GM12878 (cell line): ENCODE data around the gene AANAT. TPM values are rescaled to one million over a fixed set of nuclear protein-coding genes. Genes with fewer than 3 reads are reported as not detected.
A peak's percentile ranks its signal among the peaks of the same experiment; 100 is the strongest.

Source experiments
- ATAC-seq: fragments of 200-7000 bp; cut with Tn5 transposase; 3 replicates; pipeline ENCODE4 v1.9.1; 2020; ENCODE audit warnings: mild to moderate bottlenecking, moderate library complexity
- BruUV-seq: library from RNA; stranded (reverse); fragments of 400-500 nt; replicated peaks from 2 replicates; lab custom pipeline; 2021; lab: Mats Ljungman, UMichigan
- CTCF ChIA-PET: fragments of 300-600 bp; sonication (Branson Sonifier 250); formaldehyde crosslinking; extraction: SDS; loops from one replicate; lab custom pipeline; 2021; ENCODE audit warnings: inconsistent platforms; lab: Yijun Ruan, JAX
- POLR2A ChIA-PET: fragments of 350-600 bp; formaldehyde crosslinking; extraction: SDS; loops from one replicate; lab custom pipeline; 2021; ENCODE audit warnings: inconsistent platforms; lab: Charles Lee
- RAD21 ChIA-PET: fragments of 300-600 bp; sonication (Branson Sonifier 250); formaldehyde crosslinking; loops from one replicate; lab custom pipeline; 2023; ENCODE audit warnings: antibody characterized with exemption; ENCODE audit not compliant: unreplicated experiment; lab: Charles Lee
- SMC1A ChIA-PET: fragments of 300-600 bp; sonication (Branson Sonifier 250); formaldehyde crosslinking; loops from one replicate; lab custom pipeline; 2023; ENCODE audit not compliant: unreplicated experiment, uncharacterized antibody; lab: Charles Lee
- DNase-seq: peaks from one replicate; pipeline ENCODE4 v3.0.0-alpha.2; 2011; ENCODE audit warnings: low read depth, low spot score
- FAIRE-seq: peaks from 3 replicates; lab custom pipeline; 2011; peaks lifted over from hg19 to GRCh38; lab: Jason Lieb, UNC
- H2AFZ ChIP-seq: 2 replicates; pipeline ENCODE4 v1.6.0; 2011; ENCODE audit warnings: low read depth, low read length, control low read depth; ENCODE audit not compliant: control insufficient read depth
- H3K27ac ChIP-seq: 2 replicates; pipeline ENCODE4 v1.5.1; 2011; ENCODE audit warnings: control low read depth; ENCODE audit not compliant: control insufficient read depth, insufficient read depth
- H3K27me3 ChIP-seq, 2 experiments: replicated peaks in 1 of 2; 2 replicates each; pipeline versions ENCODE4 v1.6.0 to v1.6.1; 2011; ENCODE audit warnings: low read length in 1 of 2; ENCODE audit not compliant: control insufficient read depth in 2 of 2, insufficient read depth in 2 of 2
- H3K36me3 ChIP-seq, 2 experiments: 2 replicates each; pipeline ENCODE4 v1.5.1; 2011; ENCODE audit warnings: low read length in 1 of 2; ENCODE audit not compliant: control insufficient read depth in 2 of 2, insufficient read depth in 2 of 2
- H3K4me1 ChIP-seq: 2 replicates; pipeline ENCODE4 v1.6.1; 2011; ENCODE audit warnings: mild to moderate bottlenecking, low read length, moderate library complexity, mixed read lengths; ENCODE audit not compliant: control insufficient read depth, insufficient read depth
- H3K4me2 ChIP-seq: 2 replicates; pipeline ENCODE4 v1.6.0; 2011; ENCODE audit warnings: control low read depth; ENCODE audit not compliant: control insufficient read depth, insufficient read depth
- H3K4me3 ChIP-seq: fragments of 200-600 bp; sonication (generic); 2 replicates; pipeline ENCODE4 v1.5.1; 2016
- H3K79me2 ChIP-seq: 2 replicates; pipeline ENCODE4 v1.6.0; 2011; ENCODE audit warnings: low read length; ENCODE audit not compliant: control insufficient read depth, insufficient read depth
- H3K9ac ChIP-seq: 2 replicates; pipeline ENCODE4 v1.8.0; 2011; ENCODE audit warnings: low read length, control low read depth, mixed read lengths; ENCODE audit not compliant: control insufficient read depth, insufficient read depth
- H3K9me3 ChIP-seq: replicated peaks from 3 replicates; pipeline ENCODE4 v1.5.1; 2011; ENCODE audit warnings: mild to moderate bottlenecking, low read length; ENCODE audit not compliant: control insufficient read depth, insufficient read depth
- H4K20me1 ChIP-seq: 2 replicates; pipeline ENCODE4 v1.6.0; 2011; ENCODE audit not compliant: control insufficient read depth, insufficient read depth
- BMI1 ChIP-seq: fragments of 450-650 bp; IDR thresholded peaks from 2 replicates; pipeline ENCODE4 v1.6.1; 2016; ENCODE audit warnings: mild to moderate bottlenecking, moderate library complexity, borderline replicate concordance
- CBX5 ChIP-seq: sonication (generic); IDR thresholded peaks from 2 replicates; pipeline ENCODE4 v1.6.1; 2016; ENCODE audit warnings: low read depth, moderate library complexity, mild to moderate bottlenecking, inconsistent platforms
- CEBPB ChIP-seq, 2 experiments: fragments of 150-350 bp in 1 of 2; IDR thresholded peaks; 2 replicates each; pipeline ENCODE4 v1.6.1; 2012 to 2014; ENCODE audit warnings: low read depth in 2 of 2, low read length in 2 of 2, borderline replicate concordance in 1 of 2, inconsistent platforms in 1 of 2
- CREB1 ChIP-seq: IDR thresholded peaks from 2 replicates; pipeline ENCODE4 v1.6.1; 2012; ENCODE audit warnings: low read depth, mild to moderate bottlenecking, inconsistent platforms
- CREM ChIP-seq: IDR thresholded peaks from 2 replicates; pipeline ENCODE4 v1.6.1; 2014; ENCODE audit warnings: antibody characterized with exemption, low read depth
- E4F1 ChIP-seq: fragments of 450-650 bp; IDR thresholded peaks from 2 replicates; pipeline ENCODE4 v1.6.1; 2018; ENCODE audit warnings: borderline replicate concordance, mild to moderate bottlenecking; ENCODE audit not compliant: partially characterized antibody
- ESRRA ChIP-seq: IDR thresholded peaks from 2 replicates; pipeline ENCODE4 v1.6.1; 2012; ENCODE audit warnings: mild to moderate bottlenecking, low read length, improper control_type of control experiment
- FOS ChIP-seq: IDR thresholded peaks from 3 replicates; pipeline ENCODE4 v1.6.1; 2011; ENCODE audit warnings: borderline replicate concordance; ENCODE audit not compliant: insufficient read length; ENCODE audit errors: extremely low read depth
- FOXK2 ChIP-seq: fragments of 450-650 bp; IDR thresholded peaks from 2 replicates; pipeline ENCODE4 v1.6.1; 2017; ENCODE audit warnings: mild to moderate bottlenecking, moderate library complexity
- HDAC2 ChIP-seq: fragments of 200-600 bp; sonication (generic); IDR thresholded peaks from 2 replicates; pipeline ENCODE4 v1.6.1; 2017
- HDGF ChIP-seq: fragments of 450-650 bp; IDR thresholded peaks from 2 replicates; pipeline ENCODE4 v1.6.1; 2016; ENCODE audit warnings: antibody characterized with exemption
- MEF2A ChIP-seq: IDR thresholded peaks from 2 replicates; pipeline ENCODE4 v1.6.1; 2011; ENCODE audit warnings: low read depth, mild to moderate bottlenecking, low read length, moderate library complexity; ENCODE audit not compliant: insufficient read depth
- MYB ChIP-seq: fragments of 150-350 bp; IDR thresholded peaks from 2 replicates; pipeline ENCODE4 v1.6.1; 2014; ENCODE audit warnings: mild to moderate bottlenecking, low read depth, low read length, borderline replicate concordance
- NBN ChIP-seq: fragments of 450-650 bp; IDR thresholded peaks from 2 replicates; pipeline ENCODE4 v1.6.1; 2016
- NFXL1 ChIP-seq: fragments of 450-650 bp; IDR thresholded peaks from 2 replicates; pipeline ENCODE4 v1.6.1; 2017; ENCODE audit warnings: antibody characterized with exemption, mild to moderate bottlenecking, borderline replicate concordance
- PAX5 ChIP-seq: IDR thresholded peaks from 2 replicates; pipeline ENCODE4 v1.6.1; 2011; ENCODE audit warnings: low read depth, low read length, borderline replicate concordance
- PML ChIP-seq: IDR thresholded peaks from 2 replicates; pipeline ENCODE4 v1.6.1; 2012; ENCODE audit warnings: low read length, inconsistent platforms
- RFX5 ChIP-seq: IDR thresholded peaks from 2 replicates; pipeline ENCODE4 v1.6.1; 2011; ENCODE audit warnings: low read depth, low read length, improper control_type of control experiment
- RUNX3 ChIP-seq: IDR thresholded peaks from 2 replicates; pipeline ENCODE4 v1.6.1; 2012; ENCODE audit warnings: low read length, inconsistent platforms
- SMAD5 ChIP-seq: IDR thresholded peaks from 2 replicates; pipeline ENCODE4 v1.6.1; 2016; ENCODE audit warnings: antibody characterized with exemption, low read depth
- ZNF622 ChIP-seq: fragments of 450-650 bp; IDR thresholded peaks from 2 replicates; pipeline ENCODE4 v1.6.1; 2017; ENCODE audit warnings: mild to moderate bottlenecking, inconsistent platforms
- WGBS: methylation state at CpG from one replicate; pipeline ENCODE4 v1.1.6; 2016; ENCODE audit warnings: low lambda C conversion rate; ENCODE audit not compliant: insufficient replicate concordance, insufficient coverage; ENCODE audit errors: missing lambda C conversion rate; 5-methylcytosine and 5-hydroxymethylcytosine counted together
- in situ Hi-C: fragments of 300-500 bp; cut with MboI; formaldehyde crosslinking; loops from 9 replicates; pipeline ENCODE4 v1.14.3; 2018; ENCODE audit warnings: mixed read lengths
- intact Hi-C: fragments of 100-400 bp; cut with micrococcal nuclease; formaldehyde crosslinking; loops from one replicate; pipeline ENCODE4 v1.14.2; 2022; ENCODE audit not compliant: unreplicated experiment
- polyA plus RNA-seq, 11 experiments: library from polyadenylated mRNA; depleted of rRNA in 4 of 11; unstranded in 6 of 11; stranded (reverse) in 5 of 11; fragments of >200 nt; fragmentation: Nextera tagmentation in 4 of 11; fragmentation: Illumina TruSeq in 1 of 11; extraction: Ambion mirVana in 4 of 11; extraction: Trizol in 1 of 11; gene quantifications; 1 replicate in 1 of 11; 2 replicates in 10 of 11; pipeline versions ENCODE4 v1.2.1 to v1.2.3, GENCODE V29; 2011 to 2016; ENCODE audit warnings: inconsistent platforms in 2 of 11, missing spikeins in 2 of 11, low read depth in 1 of 11
- total RNA-seq, 4 experiments: library from RNA; depleted of rRNA in 3 of 4; stranded (reverse); fragments of >200 nt in 3 of 4; fragmentation: Illumina TruSeq in 1 of 4; extraction: Trizol in 1 of 4; gene quantifications; 2 replicates each; pipeline versions ENCODE4 v1.2.1 to v1.2.3, GENCODE V29; 2013 to 2021
- TF ChIP-seq, protein P1 (sequence below): fragments of 450-650 bp; formaldehyde crosslinking; IDR thresholded peaks from 2 replicates; pipeline ENCODE4 v1.4.0; 2022; ENCODE audit warnings: mild to moderate bottlenecking, moderate library complexity

Gene AANAT
- total and polyA plus RNA-seq, 10 of the 15 experiments (the other 5 are each of a cell fraction or from before 2014, with no cell fraction given): 0.23 TPM; not detected in 9

DNA sequence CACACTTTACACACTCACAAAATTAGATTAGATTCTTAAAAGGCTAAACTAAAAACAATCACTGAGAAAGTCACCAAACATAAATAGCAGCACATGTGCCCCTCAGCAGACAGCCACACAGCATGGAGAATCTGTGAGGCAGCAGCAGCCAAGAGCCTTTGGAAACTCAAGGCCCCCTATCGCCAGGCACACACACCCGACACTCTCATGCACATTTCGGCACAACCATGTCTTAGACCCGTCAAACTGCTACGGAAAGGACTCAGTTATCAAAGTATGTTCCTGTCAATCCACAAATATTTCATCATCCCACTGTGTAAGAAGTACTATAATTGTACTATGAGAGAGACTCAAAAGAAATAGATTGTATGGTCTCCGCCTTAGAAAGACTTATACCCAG, 35.4 kb upstream of the AANAT start (continued):
- TF ChIP-seq PAX5 (no peak), NBN (no peak), ZNF622 (no peak), MYB (no peak), SMAD5 (no peak), E4F1 (no peak), MEF2A (no peak), HDAC2 (no peak)

GRCh38 chr17:76432712-76433336, 34.6 kb upstream of the AANAT start:
- ChIA-PET CTCF (no interaction called here), RAD21 (no interaction called here), POLR2A (no interaction called here), SMC1A (no interaction called here)
- H3K4me2 ChIP-seq: no peak overlapping the region
- peak; percentile 87 for ATAC-seq
- no peak overlapping the region for H3K9ac ChIP-seq
- H3K4me3 ChIP-seq: no peak overlapping the region
- DNase-seq: no peak
- H3K27me3 ChIP-seq: no peaks in the 10 kb centered on the region
- in situ Hi-C loops: no loop called here
- no peak overlapping the region for H3K27ac ChIP-seq
- no peaks in the 10 kb centered on the region for H3K9me3 ChIP-seq
- 0 out of 4 replicates have a peak, but pooled peaks cover 0 to 3% of the 10 kb centered on the region in 2 experiments for H3K36me3 ChIP-seq
- no TSS peak for BruUV-seq
- intact Hi-C loops: no loop called here
- H2AFZ ChIP-seq: no peak overlapping the region
- peaks cover 41% of the 10 kb centered on the region for H3K79me2 ChIP-seq
- no peaks in the 10 kb centered on the region; the same call in 1 of the 2 replicates for H4K20me1 ChIP-seq
- WGBS: 72% methylated on average over 3 of the region's 3 CpGs
- peak; percentile 59 for FAIRE-seq
- peaks cover 18% of the 10 kb centered on the region for H3K4me1 ChIP-seq
- TF ChIP-seq FOS (no peak), BMI1 (no peak), CREM (peak; percentile 36; the same call in 1 of the 2 replicates), CBX5 (no peak), RUNX3 (no peak), PML (no peak), FOXK2 (no peak), ESRRA (no peak), RFX5 (peak; percentile 78), HDGF (no peak), CEBPB (IDR thresholded peaks at IDR 0.05; ENCODE audit: borderline replicate concordance in 1 of 2, low read depth in 2 of 2, low read length in 2 of 2) (no peak), CREB1 (peak; percentile 45; the same call in 1 of the 2 replicates), NFXL1 (no peak)
- TF ChIP-seq, protein P1, sequence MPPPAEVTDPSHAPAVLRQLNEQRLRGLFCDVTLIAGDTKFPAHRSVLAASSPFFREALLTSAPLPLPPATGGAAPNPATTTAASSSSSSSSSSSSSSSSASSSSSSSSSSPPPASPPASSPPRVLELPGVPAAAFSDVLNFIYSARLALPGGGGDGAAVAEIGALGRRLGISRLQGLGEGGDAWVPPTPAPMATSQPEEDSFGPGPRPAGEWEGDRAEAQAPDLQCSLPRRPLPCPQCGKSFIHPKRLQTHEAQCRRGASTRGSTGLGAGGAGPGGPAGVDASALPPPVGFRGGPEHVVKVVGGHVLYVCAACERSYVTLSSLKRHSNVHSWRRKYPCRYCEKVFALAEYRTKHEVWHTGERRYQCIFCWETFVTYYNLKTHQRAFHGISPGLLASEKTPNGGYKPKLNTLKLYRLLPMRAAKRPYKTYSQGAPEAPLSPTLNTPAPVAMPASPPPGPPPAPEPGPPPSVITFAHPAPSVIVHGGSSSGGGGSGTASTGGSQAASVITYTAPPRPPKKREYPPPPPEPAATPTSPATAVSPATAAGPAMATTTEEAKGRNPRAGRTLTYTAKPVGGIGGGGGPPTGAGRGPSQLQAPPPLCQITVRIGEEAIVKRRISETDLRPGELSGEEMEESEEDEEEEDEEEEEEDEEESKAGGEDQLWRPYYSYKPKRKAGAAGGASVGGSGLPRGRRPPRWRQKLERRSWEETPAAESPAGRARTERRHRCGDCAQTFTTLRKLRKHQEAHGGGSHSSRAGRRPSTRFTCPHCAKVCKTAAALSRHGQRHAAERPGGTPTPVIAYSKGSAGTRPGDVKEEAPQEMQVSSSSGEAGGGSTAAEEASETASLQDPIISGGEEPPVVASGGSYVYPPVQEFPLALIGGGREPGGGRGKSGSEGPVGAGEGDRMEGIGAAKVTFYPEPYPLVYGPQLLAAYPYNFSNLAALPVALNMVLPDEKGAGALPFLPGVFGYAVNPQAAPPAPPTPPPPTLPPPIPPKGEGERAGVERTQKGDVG (CRISPR knock-in tag): no peak
